WTC11 (cell line): ENCODE measurements around the gene SLC38A8. TPM values are rescaled to one million over a fixed set of nuclear protein-coding genes. Genes with fewer than 3 reads are reported as not detected.

ENCODE experiments used
- ATAC-seq: fragments of 200-7000 bp; cut with Tn5 transposase; 2 replicates; pipeline ENCODE4 v1.10.0; 2021; ENCODE audit warnings: mild to moderate bottlenecking, moderate library complexity
- CTCF ChIA-PET: fragments of 300-600 bp; sonication (Branson Sonifier 250); formaldehyde crosslinking; loops from one replicate; lab custom pipeline; 2021; ENCODE audit warnings: antibody characterized with exemption; lab: Charles Lee
- POLR2A ChIA-PET: fragments of 350-600 bp; sonication (Branson Sonifier 250); formaldehyde crosslinking; loops from one replicate; lab custom pipeline; 2021; ENCODE audit warnings: antibody characterized with exemption; lab: Charles Lee
- DNase-seq: peaks from one replicate; pipeline ENCODE4 v3.0.0; 2021; ENCODE audit warnings: low spot score
- H3K27ac Mint-ChIP-seq: 2 replicates; pipeline ENCODE4 v1.8.0; 2021; ENCODE audit warnings: mixed read lengths
- H3K27me3 Mint-ChIP-seq: 2 replicates; pipeline ENCODE4 v1.8.0; 2021; ENCODE audit warnings: low read depth, mild to moderate bottlenecking, moderate library complexity, mixed read lengths
- H3K36me3 Mint-ChIP-seq: 2 replicates; pipeline ENCODE4 v1.8.0; 2021; ENCODE audit warnings: mixed read lengths
- H3K4me1 Mint-ChIP-seq: 2 replicates; pipeline ENCODE4 v1.8.0; 2022; ENCODE audit warnings: mixed read lengths
- H3K4me3 Mint-ChIP-seq: 2 replicates; pipeline ENCODE4 v1.8.0; 2021; ENCODE audit warnings: mild to moderate bottlenecking, moderate library complexity, mixed read lengths
- H3K9me3 Mint-ChIP-seq: 2 replicates; pipeline ENCODE4 v1.8.0; 2021; ENCODE audit warnings: mixed read lengths
- CBFB ChIP-seq: sonication (generic); formaldehyde crosslinking; IDR thresholded peaks from 2 replicates; pipeline ENCODE4 v1.8.1; 2022; ENCODE audit warnings: mild to moderate bottlenecking, low read depth, missing genetic modification reagents
- CREM ChIP-seq: sonication (generic); formaldehyde crosslinking; IDR thresholded peaks from 2 replicates; pipeline ENCODE4 v1.8.1; 2022; ENCODE audit warnings: mild to moderate bottlenecking, missing genetic modification reagents, moderate library complexity
- ELF4 ChIP-seq: sonication (generic); formaldehyde crosslinking; IDR thresholded peaks from 2 replicates; pipeline ENCODE4 v1.8.1; 2022; ENCODE audit warnings: low read depth, mild to moderate bottlenecking, moderate library complexity, missing genetic modification reagents
- ESRRA ChIP-seq: sonication (generic); formaldehyde crosslinking; IDR thresholded peaks from 2 replicates; pipeline ENCODE4 v1.8.1; 2022; ENCODE audit warnings: mild to moderate bottlenecking, missing genetic modification reagents, borderline replicate concordance
- FOXP1 ChIP-seq: sonication (generic); formaldehyde crosslinking; IDR thresholded peaks from 2 replicates; pipeline ENCODE4 v1.8.0; 2022; ENCODE audit warnings: missing genetic modification reagents, mild to moderate bottlenecking, moderate library complexity, borderline replicate concordance
- GTF2I ChIP-seq: fragments of 250-450 bp; sonication (Bioruptor Pico); conservative IDR thresholded peaks from 2 replicates; pipeline ENCODE4 v1.4.0; 2021; ENCODE audit warnings: mild to moderate bottlenecking
- JUN ChIP-seq: sonication (generic); formaldehyde crosslinking; IDR thresholded peaks from 2 replicates; pipeline ENCODE4 v1.8.0; 2023; ENCODE audit warnings: mild to moderate bottlenecking, missing genetic modification reagents
- KAT7 ChIP-seq: sonication (generic); formaldehyde crosslinking; IDR thresholded peaks from 2 replicates; pipeline ENCODE4 v1.8.1; 2023; ENCODE audit warnings: missing genetic modification reagents, mild to moderate bottlenecking, borderline replicate concordance
- NFATC4 ChIP-seq: fragments of 250-450 bp; sonication (Bioruptor Pico); IDR thresholded peaks from 2 replicates; pipeline ENCODE4 v1.9.0; 2021; ENCODE audit warnings: mild to moderate bottlenecking
- NR1H2 ChIP-seq: sonication (generic); formaldehyde crosslinking; IDR thresholded peaks from 2 replicates; pipeline ENCODE4 v1.9.0; 2021; ENCODE audit warnings: mild to moderate bottlenecking, moderate library complexity, missing genetic modification reagents
- OVOL2 ChIP-seq: fragments of 250-450 bp; sonication (Bioruptor Pico); IDR thresholded peaks from 2 replicates; pipeline ENCODE4 v1.9.0; 2021; ENCODE audit warnings: mild to moderate bottlenecking, borderline replicate concordance
- SOX15 ChIP-seq: fragments of 250-450 bp; sonication (Bioruptor Pico); IDR thresholded peaks from 2 replicates; pipeline ENCODE4 v1.9.0; 2021; ENCODE audit warnings: mild to moderate bottlenecking
- TCF7 ChIP-seq: sonication (generic); formaldehyde crosslinking; IDR thresholded peaks from 2 replicates; pipeline ENCODE4 v1.8.0; 2022; ENCODE audit warnings: mild to moderate bottlenecking, low read depth, missing genetic modification reagents, moderate library complexity
- TEAD1 ChIP-seq: sonication (generic); formaldehyde crosslinking; IDR thresholded peaks from 2 replicates; pipeline ENCODE4 v1.8.0; 2022; ENCODE audit warnings: mild to moderate bottlenecking, missing genetic modification reagents
- ZBTB21 ChIP-seq: sonication (generic); formaldehyde crosslinking; IDR thresholded peaks from 2 replicates; pipeline ENCODE4 v1.8.1; 2023; ENCODE audit warnings: mild to moderate bottlenecking, missing genetic modification reagents, borderline replicate concordance
- ZNF138 ChIP-seq: sonication (generic); formaldehyde crosslinking; conservative IDR thresholded peaks from 2 replicates; pipeline ENCODE4 v1.8.1; 2022; ENCODE audit warnings: mild to moderate bottlenecking, moderate library complexity, missing genetic modification reagents
- ZNF317 ChIP-seq: sonication (generic); formaldehyde crosslinking; IDR thresholded peaks from 2 replicates; pipeline ENCODE4 v1.8.1; 2023; ENCODE audit warnings: low read depth, mild to moderate bottlenecking, moderate library complexity, missing genetic modification reagents, borderline replicate concordance
- ZNF396 ChIP-seq: fragments of 250-450 bp; sonication (Bioruptor Pico); IDR thresholded peaks from 2 replicates; pipeline ENCODE4 v1.8.0; 2021; ENCODE audit warnings: mild to moderate bottlenecking, moderate library complexity, borderline replicate concordance
- ZNF423 ChIP-seq: fragments of 250-450 bp; sonication (Bioruptor Pico); IDR thresholded peaks from 2 replicates; pipeline ENCODE4 v2.1.2; 2022; ENCODE audit warnings: mild to moderate bottlenecking, moderate library complexity
- total RNA-seq: library from RNA; stranded (reverse); gene quantifications from 3 replicates; pipeline ENCODE4 v1.2.3, GENCODE V29; 2021
- TF ChIP-seq, protein P1 (sequence below): sonication (generic); formaldehyde crosslinking; IDR thresholded peaks from 2 replicates; pipeline ENCODE4 v1.8.0; 2023; ENCODE audit warnings: mild to moderate bottlenecking, missing genetic modification reagents
- TF ChIP-seq, protein P2 (sequence below): sonication (generic); formaldehyde crosslinking; IDR thresholded peaks from 2 replicates; pipeline ENCODE4 v1.8.0; 2022; ENCODE audit warnings: mild to moderate bottlenecking, missing genetic modification reagents
- TF ChIP-seq, protein P3 (sequence below): sonication (generic); formaldehyde crosslinking; IDR thresholded peaks from 2 replicates; pipeline ENCODE4 v1.8.0; 2022; ENCODE audit warnings: missing genetic modification reagents
- TF ChIP-seq, protein P4 (sequence below): sonication (generic); formaldehyde crosslinking; conservative IDR thresholded peaks from 2 replicates; pipeline ENCODE4 v1.8.1; 2023; ENCODE audit warnings: mild to moderate bottlenecking, low read depth, missing genetic modification reagents, moderate library complexity

Gene SLC38A8
- total RNA-seq, 1 experiment from 2014 or later = not detected

DNA sequence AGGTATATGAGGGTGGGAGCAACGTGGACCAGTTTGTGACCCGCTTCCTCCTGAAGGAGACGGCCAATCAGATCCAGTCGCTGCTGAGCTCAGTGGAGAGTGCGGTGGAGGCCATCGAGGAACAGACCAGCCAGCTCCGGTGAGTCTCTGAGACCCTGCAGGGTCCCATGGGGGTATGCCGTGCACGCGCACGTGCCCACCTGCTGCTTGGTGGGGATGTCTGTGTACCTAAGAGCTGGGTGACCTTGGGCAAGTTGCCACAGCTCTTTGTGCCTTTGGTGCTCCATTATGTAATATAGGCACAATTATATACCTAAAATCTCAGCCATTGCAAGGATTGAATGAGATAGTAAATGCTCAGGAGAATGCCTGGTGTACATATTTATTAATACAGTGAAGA, 52.1 kb downstream of the SLC38A8 start:
- no peak overlapping the region for H3K27ac Mint-ChIP-seq
- H3K4me3 Mint-ChIP-seq = no peak overlapping the region
- ATAC-seq (no peak), DNase-seq (no peak)
- no peaks in the 10 kb centered on the region for H3K27me3 Mint-ChIP-seq
- peaks cover 1% of the 10 kb centered on the region for H3K4me1 Mint-ChIP-seq
- TF ChIP-seq CREM (CRISPR knock-in tag) (no peak), SOX15 (CRISPR knock-in tag) (no peak), ZNF317 (CRISPR knock-in tag) (no peak), JUN (no peak), TEAD1 (CRISPR knock-in tag) (no peak), ZNF396 (CRISPR knock-in tag) (no peak), NR1H2 (CRISPR knock-in tag) (no peak)
- TF ChIP-seq, protein P1, sequence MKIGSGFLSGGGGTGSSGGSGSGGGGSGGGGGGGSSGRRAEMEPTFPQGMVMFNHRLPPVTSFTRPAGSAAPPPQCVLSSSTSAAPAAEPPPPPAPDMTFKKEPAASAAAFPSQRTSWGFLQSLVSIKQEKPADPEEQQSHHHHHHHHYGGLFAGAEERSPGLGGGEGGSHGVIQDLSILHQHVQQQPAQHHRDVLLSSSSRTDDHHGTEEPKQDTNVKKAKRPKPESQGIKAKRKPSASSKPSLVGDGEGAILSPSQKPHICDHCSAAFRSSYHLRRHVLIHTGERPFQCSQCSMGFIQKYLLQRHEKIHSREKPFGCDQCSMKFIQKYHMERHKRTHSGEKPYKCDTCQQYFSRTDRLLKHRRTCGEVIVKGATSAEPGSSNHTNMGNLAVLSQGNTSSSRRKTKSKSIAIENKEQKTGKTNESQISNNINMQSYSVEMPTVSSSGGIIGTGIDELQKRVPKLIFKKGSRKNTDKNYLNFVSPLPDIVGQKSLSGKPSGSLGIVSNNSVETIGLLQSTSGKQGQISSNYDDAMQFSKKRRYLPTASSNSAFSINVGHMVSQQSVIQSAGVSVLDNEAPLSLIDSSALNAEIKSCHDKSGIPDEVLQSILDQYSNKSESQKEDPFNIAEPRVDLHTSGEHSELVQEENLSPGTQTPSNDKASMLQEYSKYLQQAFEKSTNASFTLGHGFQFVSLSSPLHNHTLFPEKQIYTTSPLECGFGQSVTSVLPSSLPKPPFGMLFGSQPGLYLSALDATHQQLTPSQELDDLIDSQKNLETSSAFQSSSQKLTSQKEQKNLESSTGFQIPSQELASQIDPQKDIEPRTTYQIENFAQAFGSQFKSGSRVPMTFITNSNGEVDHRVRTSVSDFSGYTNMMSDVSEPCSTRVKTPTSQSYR = no peak
- TF ChIP-seq, all 79 proteins: peak for 0
- ChIA-PET POLR2A (no interaction called here), CTCF (interaction anchor here (0.8 to 1.3 kb wide), 3 partner anchors 24 to 65 kb away, joined by 3 read pairs; no protein-coding TSS in a partner anchor)
- Mint-ChIP-seq H3K36me3 (no peaks in the 10 kb centered on the region; the same call in 1 of the 2 replicates), H3K9me3 (no peaks in the 10 kb centered on the region)

DNA sequence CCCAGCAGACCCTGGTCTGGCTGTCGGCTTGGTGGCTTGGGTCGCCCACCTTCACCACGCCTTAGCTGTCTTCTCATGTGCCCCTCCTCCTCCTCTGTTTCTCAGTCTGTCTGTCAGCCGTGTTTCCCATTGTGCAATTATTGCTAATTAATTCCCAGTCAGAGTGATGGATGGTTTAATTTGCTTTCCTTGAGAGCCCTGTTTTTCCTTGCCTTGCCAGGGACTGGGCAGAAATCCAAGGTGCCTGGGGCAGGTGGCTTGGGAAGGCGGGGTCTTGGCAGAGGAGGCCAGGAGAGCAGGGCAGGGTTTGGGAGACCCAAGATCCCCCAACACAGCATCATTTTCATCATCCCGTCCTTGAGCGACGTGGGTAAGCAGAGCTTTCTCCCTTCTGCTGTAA, 53.3 kb downstream of the SLC38A8 start:
- Mint-ChIP-seq H3K4me3 (no peak overlapping the region), H3K4me1 (no peaks in the 10 kb centered on the region), H3K27me3 (no peaks in the 10 kb centered on the region), H3K27ac (no peak overlapping the region), H3K9me3 (no peaks in the 10 kb centered on the region), H3K36me3 (no peaks in the 10 kb centered on the region; the same call in 1 of the 2 replicates)
- DNase-seq = no peak
- POLR2A ChIA-PET = interaction anchor here (0.5 kb wide), 1 partner anchor 11 kb away, joined by 3 read pairs; no protein-coding TSS in a partner anchor
- CTCF ChIA-PET = interaction anchor here (0.5 to 1.1 kb wide), 3 partner anchors 74 to 1217 kb away, joined by 3 to 4 read pairs (median 3); no protein-coding TSS in a partner anchor
- no peak for ATAC-seq
- TF ChIP-seq FOXP1 (CRISPR knock-in tag) = no peak
- no peak for TF ChIP-seq GTF2I (CRISPR knock-in tag)
- TF ChIP-seq, protein P2, sequence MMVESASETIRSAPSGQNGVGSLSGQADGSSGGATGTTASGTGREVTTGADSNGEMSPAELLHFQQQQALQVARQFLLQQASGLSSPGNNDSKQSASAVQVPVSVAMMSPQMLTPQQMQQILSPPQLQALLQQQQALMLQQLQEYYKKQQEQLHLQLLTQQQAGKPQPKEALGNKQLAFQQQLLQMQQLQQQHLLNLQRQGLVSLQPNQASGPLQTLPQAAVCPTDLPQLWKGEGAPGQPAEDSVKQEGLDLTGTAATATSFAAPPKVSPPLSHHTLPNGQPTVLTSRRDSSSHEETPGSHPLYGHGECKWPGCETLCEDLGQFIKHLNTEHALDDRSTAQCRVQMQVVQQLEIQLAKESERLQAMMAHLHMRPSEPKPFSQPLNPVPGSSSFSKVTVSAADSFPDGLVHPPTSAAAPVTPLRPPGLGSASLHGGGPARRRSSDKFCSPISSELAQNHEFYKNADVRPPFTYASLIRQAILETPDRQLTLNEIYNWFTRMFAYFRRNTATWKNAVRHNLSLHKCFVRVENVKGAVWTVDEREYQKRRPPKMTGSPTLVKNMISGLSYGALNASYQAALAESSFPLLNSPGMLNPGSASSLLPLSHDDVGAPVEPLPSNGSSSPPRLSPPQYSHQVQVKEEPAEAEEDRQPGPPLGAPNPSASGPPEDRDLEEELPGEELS = no peak
- no peak for TF ChIP-seq ZBTB21 (CRISPR knock-in tag)
- TF ChIP-seq TEAD1 (CRISPR knock-in tag) = no peak
- no peak for TF ChIP-seq ZNF423 (CRISPR knock-in tag)
- no peak for TF ChIP-seq ESRRA
- no peak for TF ChIP-seq CREM (CRISPR knock-in tag)
- TF ChIP-seq ZNF138 (CRISPR knock-in tag) = no peak
- TF ChIP-seq, protein P3, sequence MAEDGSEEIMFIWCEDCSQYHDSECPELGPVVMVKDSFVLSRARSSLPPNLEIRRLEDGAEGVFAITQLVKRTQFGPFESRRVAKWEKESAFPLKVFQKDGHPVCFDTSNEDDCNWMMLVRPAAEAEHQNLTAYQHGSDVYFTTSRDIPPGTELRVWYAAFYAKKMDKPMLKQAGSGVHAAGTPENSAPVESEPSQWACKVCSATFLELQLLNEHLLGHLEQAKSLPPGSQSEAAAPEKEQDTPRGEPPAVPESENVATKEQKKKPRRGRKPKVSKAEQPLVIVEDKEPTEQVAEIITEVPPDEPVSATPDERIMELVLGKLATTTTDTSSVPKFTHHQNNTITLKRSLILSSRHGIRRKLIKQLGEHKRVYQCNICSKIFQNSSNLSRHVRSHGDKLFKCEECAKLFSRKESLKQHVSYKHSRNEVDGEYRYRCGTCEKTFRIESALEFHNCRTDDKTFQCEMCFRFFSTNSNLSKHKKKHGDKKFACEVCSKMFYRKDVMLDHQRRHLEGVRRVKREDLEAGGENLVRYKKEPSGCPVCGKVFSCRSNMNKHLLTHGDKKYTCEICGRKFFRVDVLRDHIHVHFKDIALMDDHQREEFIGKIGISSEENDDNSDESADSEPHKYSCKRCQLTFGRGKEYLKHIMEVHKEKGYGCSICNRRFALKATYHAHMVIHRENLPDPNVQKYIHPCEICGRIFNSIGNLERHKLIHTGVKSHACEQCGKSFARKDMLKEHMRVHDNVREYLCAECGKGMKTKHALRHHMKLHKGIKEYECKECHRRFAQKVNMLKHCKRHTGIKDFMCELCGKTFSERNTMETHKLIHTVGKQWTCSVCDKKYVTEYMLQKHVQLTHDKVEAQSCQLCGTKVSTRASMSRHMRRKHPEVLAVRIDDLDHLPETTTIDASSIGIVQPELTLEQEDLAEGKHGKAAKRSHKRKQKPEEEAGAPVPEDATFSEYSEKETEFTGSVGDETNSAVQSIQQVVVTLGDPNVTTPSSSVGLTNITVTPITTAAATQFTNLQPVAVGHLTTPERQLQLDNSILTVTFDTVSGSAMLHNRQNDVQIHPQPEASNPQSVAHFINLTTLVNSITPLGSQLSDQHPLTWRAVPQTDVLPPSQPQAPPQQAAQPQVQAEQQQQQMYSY (CRISPR knock-in tag) = no peak
- no peak for TF ChIP-seq NFATC4 (CRISPR knock-in tag)
- TF ChIP-seq ELF4 (CRISPR knock-in tag) = no peak
- TF ChIP-seq KAT7 (CRISPR knock-in tag) = no peak
- no peak for TF ChIP-seq CBFB (CRISPR knock-in tag)
- no peak for TF ChIP-seq TCF7 (CRISPR knock-in tag)
- TF ChIP-seq, protein P4, sequence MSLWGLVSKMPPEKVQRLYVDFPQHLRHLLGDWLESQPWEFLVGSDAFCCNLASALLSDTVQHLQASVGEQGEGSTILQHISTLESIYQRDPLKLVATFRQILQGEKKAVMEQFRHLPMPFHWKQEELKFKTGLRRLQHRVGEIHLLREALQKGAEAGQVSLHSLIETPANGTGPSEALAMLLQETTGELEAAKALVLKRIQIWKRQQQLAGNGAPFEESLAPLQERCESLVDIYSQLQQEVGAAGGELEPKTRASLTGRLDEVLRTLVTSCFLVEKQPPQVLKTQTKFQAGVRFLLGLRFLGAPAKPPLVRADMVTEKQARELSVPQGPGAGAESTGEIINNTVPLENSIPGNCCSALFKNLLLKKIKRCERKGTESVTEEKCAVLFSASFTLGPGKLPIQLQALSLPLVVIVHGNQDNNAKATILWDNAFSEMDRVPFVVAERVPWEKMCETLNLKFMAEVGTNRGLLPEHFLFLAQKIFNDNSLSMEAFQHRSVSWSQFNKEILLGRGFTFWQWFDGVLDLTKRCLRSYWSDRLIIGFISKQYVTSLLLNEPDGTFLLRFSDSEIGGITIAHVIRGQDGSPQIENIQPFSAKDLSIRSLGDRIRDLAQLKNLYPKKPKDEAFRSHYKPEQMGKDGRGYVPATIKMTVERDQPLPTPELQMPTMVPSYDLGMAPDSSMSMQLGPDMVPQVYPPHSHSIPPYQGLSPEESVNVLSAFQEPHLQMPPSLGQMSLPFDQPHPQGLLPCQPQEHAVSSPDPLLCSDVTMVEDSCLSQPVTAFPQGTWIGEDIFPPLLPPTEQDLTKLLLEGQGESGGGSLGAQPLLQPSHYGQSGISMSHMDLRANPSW (CRISPR knock-in tag) = no peak
- no peak for TF ChIP-seq OVOL2 (CRISPR knock-in tag)
